SK-N-SH (cell line): ENCODE data around the gene PRKAB1. TPM values are rescaled to one million over a fixed set of nuclear protein-coding genes. Genes with fewer than 3 reads are reported as not detected.

Experiments
- CTCF ChIA-PET: fragments of 300-600, 350-600 bp; formaldehyde crosslinking; extraction: SDS; loops from one replicate; lab custom pipeline; 2021; lab: Yijun Ruan, JAX
- POLR2A ChIA-PET: fragments of 350-600 bp; sonication (Branson Sonifier 250); formaldehyde crosslinking; extraction: SDS; loops from one replicate; lab custom pipeline; 2020; ENCODE audit warnings: antibody characterized with exemption, inconsistent platforms; lab: Yijun Ruan, JAX
- DNase-seq: peaks from one replicate; pipeline ENCODE4 v3.0.0; 2012
- H2AFZ ChIP-seq: fragments of 200-600 bp; sonication (generic); 2 replicates; pipeline ENCODE4 v1.8.1; 2016; ENCODE audit warnings: antibody characterized with exemption, mild to moderate bottlenecking, low read depth
- H3F3A ChIP-seq: fragments of 200-600 bp; sonication (generic); replicated peaks from 2 replicates; pipeline ENCODE3; 2016; ENCODE audit warnings: antibody characterized with exemption, mild to moderate bottlenecking; ENCODE audit not compliant: insufficient read depth
- H3K27ac ChIP-seq, 2 experiments: fragments of 200-500 bp in 1 of 2; fragments of 200-600 bp in 1 of 2; sonication (Bioruptor generic) in 1 of 2; sonication (generic), shearing (Covaris generic) in 1 of 2; 2 replicates each; pipeline versions ENCODE4 v1.5.1 to v1.6.1; 2014 to 2016; ENCODE audit warnings: low read depth in 2 of 2, inconsistent platforms in 1 of 2, low read length in 1 of 2, mild to moderate bottlenecking in 1 of 2, mixed read lengths in 1 of 2
- H3K27me3 ChIP-seq: fragments of 200-600 bp; sonication (generic), shearing (Covaris generic); 2 replicates; pipeline ENCODE4 v1.6.1; 2016; ENCODE audit warnings: mixed run types; ENCODE audit not compliant: insufficient read depth
- H3K36me3 ChIP-seq, 2 experiments: fragments of 200-500 bp in 1 of 2; fragments of 200-600 bp in 1 of 2; sonication (Bioruptor generic) in 1 of 2; sonication (generic) in 1 of 2; replicated peaks in 1 of 2; 2 replicates each; pipeline versions ENCODE3 to v1.5.1; 2014 to 2016; ENCODE audit warnings: low read length in 1 of 2, mild to moderate bottlenecking in 1 of 2; ENCODE audit not compliant: insufficient read depth in 2 of 2, control insufficient read depth in 1 of 2
- H3K4me1 ChIP-seq, 2 experiments: fragments of 200-500 bp in 1 of 2; fragments of 200-600 bp in 1 of 2; sonication (Bioruptor generic) in 1 of 2; sonication (generic), shearing (Covaris generic) in 1 of 2; 2 replicates each; pipeline versions ENCODE4 v1.5.1 to v1.6.1; 2014 to 2016; ENCODE audit warnings: low read depth in 1 of 2, low read length in 1 of 2, mixed run types in 1 of 2; ENCODE audit not compliant: insufficient read depth in 2 of 2, control insufficient read depth in 1 of 2
- H3K4me2 ChIP-seq: fragments of 200-600 bp; sonication (generic), shearing (Covaris generic); 2 replicates; pipeline ENCODE4 v1.6.1; 2017; ENCODE audit warnings: mixed run types
- H3K4me3 ChIP-seq, 2 experiments: fragments of 200-500 bp in 1 of 2; fragments of 200-600 bp in 1 of 2; sonication (Bioruptor generic) in 1 of 2; sonication (generic), shearing (Covaris generic) in 1 of 2; 2 replicates each; pipeline versions ENCODE4 v1.5.1 to v1.8.1; 2014 to 2016; ENCODE audit warnings: low read depth in 2 of 2, inconsistent platforms in 1 of 2, low read length in 1 of 2, mild to moderate bottlenecking in 1 of 2, mixed read lengths in 1 of 2, moderate library complexity in 1 of 2
- H3K79me2 ChIP-seq: fragments of 200-600 bp; sonication (generic); 2 replicates; pipeline ENCODE4 v1.8.1; 2017; ENCODE audit warnings: mild to moderate bottlenecking; ENCODE audit not compliant: insufficient read depth
- H3K9ac ChIP-seq: fragments of 200-600 bp; sonication (generic); 2 replicates; pipeline ENCODE4 v1.6.1; 2017; ENCODE audit warnings: mixed run types
- H3K9me2 ChIP-seq: fragments of 200-600 bp; sonication (generic); 2 replicates; pipeline ENCODE4 v1.6.1; 2017; ENCODE audit warnings: mixed run types
- H3K9me3 ChIP-seq: fragments of 200-600 bp; sonication (generic); 2 replicates; pipeline ENCODE4 v1.6.1; 2017; ENCODE audit warnings: mixed run types, mild to moderate bottlenecking, moderate library complexity
- H4K20me1 ChIP-seq: fragments of 200-600 bp; sonication (generic); 2 replicates; pipeline ENCODE4 v1.6.1; 2017; ENCODE audit warnings: mild to moderate bottlenecking, mixed run types; ENCODE audit not compliant: insufficient read depth
- CTCF ChIP-seq: fragments of 200-600 bp; sonication (generic); IDR thresholded peaks from 2 replicates; pipeline ENCODE4 v1.6.1; 2017; ENCODE audit warnings: antibody characterized with exemption, mild to moderate bottlenecking, moderate library complexity
- ELF1 ChIP-seq: IDR thresholded peaks from 2 replicates; pipeline ENCODE4 v1.4.0; 2012
- FOSL2 ChIP-seq: IDR thresholded peaks from 2 replicates; pipeline ENCODE4 v1.4.0; 2012; ENCODE audit warnings: low read depth, mild to moderate bottlenecking, moderate library complexity, borderline replicate concordance
- GABPA ChIP-seq: IDR thresholded peaks from 2 replicates; pipeline ENCODE4 v1.4.0; 2012; ENCODE audit warnings: low read depth, mild to moderate bottlenecking
- JUND ChIP-seq: IDR thresholded peaks from 2 replicates; pipeline ENCODE4 v1.4.0; 2012
- MEF2A ChIP-seq: IDR thresholded peaks from 2 replicates; pipeline ENCODE4 v1.4.0; 2012; ENCODE audit warnings: low read depth, borderline replicate concordance
- MXI1 ChIP-seq: IDR thresholded peaks from 2 replicates; pipeline ENCODE4 v1.6.1; 2012; ENCODE audit warnings: mild to moderate bottlenecking, low read depth, low read length, improper control_type of control experiment
- POLR2AphosphoS5 ChIP-seq: IDR thresholded peaks from 2 replicates; pipeline ENCODE4 v1.6.1; 2012; ENCODE audit warnings: low read depth, low read length
- RAD21 ChIP-seq: IDR thresholded peaks from 2 replicates; pipeline ENCODE4 v1.6.1; 2012; ENCODE audit warnings: mild to moderate bottlenecking, low read length
- RCOR1 ChIP-seq: fragments of 150-350 bp; IDR thresholded peaks from 2 replicates; pipeline ENCODE4 v1.6.1; 2017; ENCODE audit warnings: antibody characterized with exemption, low read length
- REST ChIP-seq: IDR thresholded peaks from 2 replicates; pipeline ENCODE4 v1.6.1; 2012; ENCODE audit warnings: mild to moderate bottlenecking, low read depth, low read length, moderate library complexity
- RFX5 ChIP-seq: IDR thresholded peaks from 2 replicates; pipeline ENCODE4 v1.6.1; 2012; ENCODE audit warnings: mild to moderate bottlenecking, improper control_type of control experiment, low read length
- SMC3 ChIP-seq: IDR thresholded peaks from 2 replicates; pipeline ENCODE4 v1.6.1; 2012; ENCODE audit warnings: low read depth, low read length, improper control_type of control experiment
- TAF1 ChIP-seq: IDR thresholded peaks from 2 replicates; pipeline ENCODE4 v1.6.1; 2012; ENCODE audit warnings: low read depth, mild to moderate bottlenecking, low read length, moderate library complexity, borderline replicate concordance
- TEAD4 ChIP-seq: IDR thresholded peaks from 2 replicates; pipeline ENCODE4 v1.4.0; 2012; ENCODE audit warnings: mild to moderate bottlenecking, borderline replicate concordance; ENCODE audit not compliant: insufficient read depth
- USF2 ChIP-seq: fragments of 150-350 bp; IDR thresholded peaks from 2 replicates; pipeline ENCODE4 v1.6.1; 2017; ENCODE audit warnings: antibody characterized with exemption, low read length, low read depth, borderline replicate concordance
- YY1 ChIP-seq: IDR thresholded peaks from 2 replicates; pipeline ENCODE4 v1.4.0; 2012; ENCODE audit warnings: low read depth, mild to moderate bottlenecking
- WGBS: methylation state at CpG from one replicate; pipeline ENCODE4 v1.1.6; 2017; ENCODE audit warnings: low lambda C conversion rate; 5-methylcytosine and 5-hydroxymethylcytosine counted together
- polyA plus RNA-seq, 3 experiments: library from polyadenylated mRNA; depleted of rRNA; stranded (reverse); fragments of >200 nt; gene quantifications; 2 replicates each; pipeline ENCODE4 v1.2.3, GENCODE V29; 2012
- TF ChIP-seq, protein P1 (sequence below): IDR thresholded peaks from 2 replicates; pipeline ENCODE4; 2012
- TF ChIP-seq, protein P2 (sequence below): IDR thresholded peaks from 2 replicates; pipeline ENCODE4 v1.4.0; 2012; ENCODE audit warnings: low read depth
- TF ChIP-seq, protein P3 (sequence below): fragments of 150-350 bp; IDR thresholded peaks from 2 replicates; pipeline ENCODE4 v1.6.1; 2016; ENCODE audit warnings: mild to moderate bottlenecking, low read depth, low read length

Gene PRKAB1
- polyA plus RNA-seq, 1 of the 3 experiments (the other 2 are of a cell fraction) = 28.9 TPM

DNA sequence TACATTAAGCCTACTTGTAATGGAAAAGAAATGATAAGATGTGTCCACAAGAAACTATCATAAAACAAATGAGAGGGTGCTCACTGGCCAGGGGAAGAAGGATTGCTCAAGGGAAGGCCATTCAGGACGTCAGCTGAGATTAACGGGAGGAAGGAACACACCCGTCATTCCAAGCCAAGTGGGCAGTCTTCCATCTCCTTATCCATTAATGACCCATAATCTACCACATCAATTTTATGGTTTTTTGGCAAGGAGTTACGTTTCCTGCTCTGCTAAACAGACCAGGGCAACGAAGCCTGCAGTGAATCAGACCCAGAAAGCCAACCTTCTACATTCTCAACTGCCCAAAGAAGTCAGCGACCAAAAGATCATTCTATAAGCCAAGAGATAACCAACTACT lies 25.1 kb downstream of the PRKAB1 start (continued):
- no peak for TF ChIP-seq USF2
- TF ChIP-seq RAD21 = no peak
- TF ChIP-seq ELF1 = no peak
- no peak for TF ChIP-seq TAF1
- TF ChIP-seq GABPA = no peak
- TF ChIP-seq FOSL2 = peak; percentile 55; the same call in 1 of the 2 replicates
- peak; percentile 84 for TF ChIP-seq TEAD4
- no peak for TF ChIP-seq MEF2A
- TF ChIP-seq REST = peak; percentile 12; the same call in 1 of the 2 replicates
- peak; percentile 33; the same call in 1 of the 2 replicates for TF ChIP-seq RCOR1
- TF ChIP-seq SMC3 = no peak
- TF ChIP-seq, protein P1, sequence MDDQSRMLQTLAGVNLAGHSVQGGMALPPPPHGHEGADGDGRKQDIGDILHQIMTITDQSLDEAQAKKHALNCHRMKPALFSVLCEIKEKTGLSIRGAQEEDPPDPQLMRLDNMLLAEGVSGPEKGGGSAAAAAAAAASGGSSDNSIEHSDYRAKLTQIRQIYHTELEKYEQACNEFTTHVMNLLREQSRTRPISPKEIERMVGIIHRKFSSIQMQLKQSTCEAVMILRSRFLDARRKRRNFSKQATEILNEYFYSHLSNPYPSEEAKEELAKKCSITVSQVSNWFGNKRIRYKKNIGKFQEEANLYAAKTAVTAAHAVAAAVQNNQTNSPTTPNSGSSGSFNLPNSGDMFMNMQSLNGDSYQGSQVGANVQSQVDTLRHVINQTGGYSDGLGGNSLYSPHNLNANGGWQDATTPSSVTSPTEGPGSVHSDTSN = peak; percentile 94
- no peak for TF ChIP-seq MXI1
- TF ChIP-seq, protein P2, sequence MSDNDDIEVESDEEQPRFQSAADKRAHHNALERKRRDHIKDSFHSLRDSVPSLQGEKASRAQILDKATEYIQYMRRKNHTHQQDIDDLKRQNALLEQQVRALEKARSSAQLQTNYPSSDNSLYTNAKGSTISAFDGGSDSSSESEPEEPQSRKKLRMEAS = peak; percentile 32; the same call in 1 of the 2 replicates
- peak; percentile 75 for TF ChIP-seq POLR2AphosphoS5

DNA sequence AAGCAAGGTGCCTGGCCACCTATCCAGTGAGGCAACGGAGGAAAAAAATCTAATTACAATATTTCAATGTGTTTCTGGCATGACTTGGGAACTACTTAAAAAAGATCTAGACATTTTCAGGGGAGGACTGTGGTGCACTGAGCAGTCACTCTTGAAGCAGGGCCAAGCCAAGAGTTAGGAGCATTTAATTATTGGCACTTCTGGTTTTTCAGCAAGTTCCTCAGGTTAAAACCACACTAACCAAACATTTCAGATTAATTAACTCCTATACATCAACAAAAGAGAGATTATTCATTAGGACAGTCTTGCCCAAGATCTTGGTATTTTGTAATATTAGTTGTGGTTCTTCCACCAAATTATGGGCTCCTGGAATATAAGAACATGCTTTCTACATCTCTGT lies 25.6 kb downstream of the PRKAB1 start:
- Histone ChIP-seq H3K9me2 (no peaks in the 10 kb centered on the region), H3K9me3 (no peaks in the 10 kb centered on the region), H3K27me3 (no peaks in the 10 kb centered on the region), H3K9ac (no peak overlapping the region), H3F3A (peaks cover 20% of the 10 kb centered on the region), H2AFZ (0 out of 2 replicates have a peak overlapping the region, but pooled peaks have one; percentile 7), H3K79me2 (no peaks in the 10 kb centered on the region), H4K20me1 (peaks cover 4% of the 10 kb centered on the region; the same call in 1 of the 2 replicates), H3K4me1 (peaks cover 18 to 20% of the 10 kb centered on the region in 2 experiments), H3K36me3 (no peaks in the 10 kb centered on the region), H3K4me2 (peak overlapping the region; percentile 63), H3K4me3 (no peak overlapping the region), H3K27ac (peak overlapping the region; percentile 72 to 83)
- ChIA-PET POLR2A (no interaction called here), CTCF (interaction anchor here (1.0 to 2.9 kb wide), 2 partner anchors 11 to 18 kb away, joined by 3 to 11 read pairs; no protein-coding TSS in a partner anchor)
- 33% methylated on average over 1 of the region's 1 CpG for WGBS
- no peak for DNase-seq
- TF ChIP-seq MXI1 = no peak
- TF ChIP-seq RAD21 = no peak
- TF ChIP-seq FOSL2 = no peak
- TF ChIP-seq, protein P1 = no peak
- TF ChIP-seq USF2 = no peak
- no peak for TF ChIP-seq GABPA
- no peak for TF ChIP-seq JUND
- TF ChIP-seq, protein P3, sequence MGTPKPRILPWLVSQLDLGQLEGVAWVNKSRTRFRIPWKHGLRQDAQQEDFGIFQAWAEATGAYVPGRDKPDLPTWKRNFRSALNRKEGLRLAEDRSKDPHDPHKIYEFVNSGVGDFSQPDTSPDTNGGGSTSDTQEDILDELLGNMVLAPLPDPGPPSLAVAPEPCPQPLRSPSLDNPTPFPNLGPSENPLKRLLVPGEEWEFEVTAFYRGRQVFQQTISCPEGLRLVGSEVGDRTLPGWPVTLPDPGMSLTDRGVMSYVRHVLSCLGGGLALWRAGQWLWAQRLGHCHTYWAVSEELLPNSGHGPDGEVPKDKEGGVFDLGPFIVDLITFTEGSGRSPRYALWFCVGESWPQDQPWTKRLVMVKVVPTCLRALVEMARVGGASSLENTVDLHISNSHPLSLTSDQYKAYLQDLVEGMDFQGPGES = no peak
- TF ChIP-seq YY1 = no peak
- no peak for TF ChIP-seq CTCF
- TF ChIP-seq RFX5 = no peak
